Ishikawa (cell line): ENCODE measurements around the gene CUL5.

Experiments used
- CEBPB ChIP-seq: IDR thresholded peaks from 2 replicates; pipeline ENCODE4 v1.6.1; 2012
- CREB1 ChIP-seq: IDR thresholded peaks from 2 replicates; pipeline ENCODE4 v1.6.1; 2012; ENCODE audit warnings: low read depth
- EGR1 ChIP-seq: IDR thresholded peaks from 2 replicates; pipeline ENCODE4 v1.6.1; 2012
- EP300 ChIP-seq: IDR thresholded peaks from 2 replicates; pipeline ENCODE4 v1.6.1; 2012; ENCODE audit warnings: borderline replicate concordance
- FOXM1 ChIP-seq: IDR thresholded peaks from 2 replicates; pipeline ENCODE4 v1.6.1; 2012; ENCODE audit warnings: low read depth, borderline replicate concordance
- NFIC ChIP-seq: IDR thresholded peaks from 2 replicates; pipeline ENCODE4 v1.6.1; 2012
- TAF1 ChIP-seq: IDR thresholded peaks from 2 replicates; pipeline ENCODE4 v1.6.1; 2012; ENCODE audit warnings: low read depth, mild to moderate bottlenecking
- TCF12 ChIP-seq: IDR thresholded peaks from 2 replicates; pipeline ENCODE4 v1.6.1; 2012; ENCODE audit warnings: low read depth
- TEAD4 ChIP-seq: IDR thresholded peaks from 2 replicates; pipeline ENCODE4 v1.6.1; 2012
- USF1 ChIP-seq: IDR thresholded peaks from 2 replicates; pipeline ENCODE4 v1.6.1; 2012
- YY1 ChIP-seq: IDR thresholded peaks from 2 replicates; pipeline ENCODE4 v1.6.1; 2012; ENCODE audit warnings: low read depth
- ZBTB7A ChIP-seq: IDR thresholded peaks from 2 replicates; pipeline ENCODE4 v1.6.1; 2012; ENCODE audit warnings: low read depth
- TF ChIP-seq, protein P1 (sequence below): IDR thresholded peaks from 2 replicates; pipeline ENCODE4 v1.6.1; 2012
- TF ChIP-seq, protein P2 (sequence below): IDR thresholded peaks from 2 replicates; pipeline ENCODE4 v1.6.1; 2012; ENCODE audit warnings: low read depth, mild to moderate bottlenecking

The CUL5 gene

GRCh38 chr11:107963091-107963490 is 45.6 kb upstream of the CUL5 start:
- TF ChIP-seq FOXM1 (no peak), CEBPB (no peak), ZBTB7A (no peak), TAF1 (no peak), YY1 (no peak)
- TF ChIP-seq, protein P1, sequence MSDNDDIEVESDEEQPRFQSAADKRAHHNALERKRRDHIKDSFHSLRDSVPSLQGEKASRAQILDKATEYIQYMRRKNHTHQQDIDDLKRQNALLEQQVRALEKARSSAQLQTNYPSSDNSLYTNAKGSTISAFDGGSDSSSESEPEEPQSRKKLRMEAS = no peak
- TF ChIP-seq, protein P2, sequence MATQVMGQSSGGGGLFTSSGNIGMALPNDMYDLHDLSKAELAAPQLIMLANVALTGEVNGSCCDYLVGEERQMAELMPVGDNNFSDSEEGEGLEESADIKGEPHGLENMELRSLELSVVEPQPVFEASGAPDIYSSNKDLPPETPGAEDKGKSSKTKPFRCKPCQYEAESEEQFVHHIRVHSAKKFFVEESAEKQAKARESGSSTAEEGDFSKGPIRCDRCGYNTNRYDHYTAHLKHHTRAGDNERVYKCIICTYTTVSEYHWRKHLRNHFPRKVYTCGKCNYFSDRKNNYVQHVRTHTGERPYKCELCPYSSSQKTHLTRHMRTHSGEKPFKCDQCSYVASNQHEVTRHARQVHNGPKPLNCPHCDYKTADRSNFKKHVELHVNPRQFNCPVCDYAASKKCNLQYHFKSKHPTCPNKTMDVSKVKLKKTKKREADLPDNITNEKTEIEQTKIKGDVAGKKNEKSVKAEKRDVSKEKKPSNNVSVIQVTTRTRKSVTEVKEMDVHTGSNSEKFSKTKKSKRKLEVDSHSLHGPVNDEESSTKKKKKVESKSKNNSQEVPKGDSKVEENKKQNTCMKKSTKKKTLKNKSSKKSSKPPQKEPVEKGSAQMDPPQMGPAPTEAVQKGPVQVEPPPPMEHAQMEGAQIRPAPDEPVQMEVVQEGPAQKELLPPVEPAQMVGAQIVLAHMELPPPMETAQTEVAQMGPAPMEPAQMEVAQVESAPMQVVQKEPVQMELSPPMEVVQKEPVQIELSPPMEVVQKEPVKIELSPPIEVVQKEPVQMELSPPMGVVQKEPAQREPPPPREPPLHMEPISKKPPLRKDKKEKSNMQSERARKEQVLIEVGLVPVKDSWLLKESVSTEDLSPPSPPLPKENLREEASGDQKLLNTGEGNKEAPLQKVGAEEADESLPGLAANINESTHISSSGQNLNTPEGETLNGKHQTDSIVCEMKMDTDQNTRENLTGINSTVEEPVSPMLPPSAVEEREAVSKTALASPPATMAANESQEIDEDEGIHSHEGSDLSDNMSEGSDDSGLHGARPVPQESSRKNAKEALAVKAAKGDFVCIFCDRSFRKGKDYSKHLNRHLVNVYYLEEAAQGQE = no peak

- no peak for TF ChIP-seq ZBTB7A
- TF ChIP-seq CREB1 = no peak
- TF ChIP-seq YY1 = no peak
- TF ChIP-seq TEAD4 = no peak
- no peak for TF ChIP-seq EP300
- TF ChIP-seq, protein P1 = no peak
- no peak for TF ChIP-seq NFIC
- TF ChIP-seq, protein P2 = no peak
Observed at GRCh38 chr11:107969219-107969618, 39.5 kb upstream of the CUL5 start.

DNA sequence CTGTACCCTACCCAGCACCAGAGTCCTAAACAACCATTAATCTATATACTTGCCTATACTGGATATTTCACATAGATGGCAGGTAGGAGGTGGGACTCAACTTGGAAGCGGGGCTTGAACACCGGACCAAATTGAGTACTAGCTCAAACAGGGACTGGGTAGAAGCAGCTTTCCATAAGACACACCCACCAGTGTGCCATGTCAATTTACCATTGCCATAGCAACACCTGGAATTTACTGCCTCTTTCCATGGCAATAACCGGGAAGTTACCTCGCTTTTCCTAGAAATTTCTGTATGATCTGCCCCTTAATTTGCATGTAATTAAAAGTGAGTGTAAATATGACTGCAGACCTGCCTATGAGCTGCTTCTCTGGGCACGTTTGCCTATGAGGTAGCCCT is 38.6 kb upstream of the CUL5 start:
- TF ChIP-seq YY1 (no peak), TAF1 (no peak)

DNA sequence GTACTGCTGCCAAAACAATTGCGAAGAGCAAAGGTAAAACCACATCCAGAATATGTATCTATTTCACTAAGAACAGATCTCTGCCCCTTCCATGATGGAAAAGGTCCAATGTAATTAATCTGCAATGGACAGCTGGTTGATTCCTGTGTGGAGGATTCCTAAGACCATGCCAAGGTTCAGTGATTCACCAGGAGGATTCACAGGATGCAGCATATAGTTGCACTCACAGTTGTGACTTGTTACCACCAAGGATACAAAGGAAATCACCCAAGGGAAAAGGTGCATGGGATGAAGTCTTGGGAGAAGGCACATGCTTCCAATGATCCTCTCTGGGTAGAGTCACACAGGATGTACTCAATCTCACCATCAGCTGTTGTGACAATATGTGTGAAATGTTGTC is 35.1 kb upstream of the CUL5 start:
- TF ChIP-seq CEBPB (no peak), YY1 (no peak), TAF1 (no peak), EGR1 (no peak), USF1 (no peak), CREB1 (no peak), EP300 (no peak), FOXM1 (no peak), TEAD4 (no peak), ZBTB7A (no peak), NFIC (no peak)
- TF ChIP-seq, protein P2 = no peak
- TF ChIP-seq, protein P1 = no peak

DNA sequence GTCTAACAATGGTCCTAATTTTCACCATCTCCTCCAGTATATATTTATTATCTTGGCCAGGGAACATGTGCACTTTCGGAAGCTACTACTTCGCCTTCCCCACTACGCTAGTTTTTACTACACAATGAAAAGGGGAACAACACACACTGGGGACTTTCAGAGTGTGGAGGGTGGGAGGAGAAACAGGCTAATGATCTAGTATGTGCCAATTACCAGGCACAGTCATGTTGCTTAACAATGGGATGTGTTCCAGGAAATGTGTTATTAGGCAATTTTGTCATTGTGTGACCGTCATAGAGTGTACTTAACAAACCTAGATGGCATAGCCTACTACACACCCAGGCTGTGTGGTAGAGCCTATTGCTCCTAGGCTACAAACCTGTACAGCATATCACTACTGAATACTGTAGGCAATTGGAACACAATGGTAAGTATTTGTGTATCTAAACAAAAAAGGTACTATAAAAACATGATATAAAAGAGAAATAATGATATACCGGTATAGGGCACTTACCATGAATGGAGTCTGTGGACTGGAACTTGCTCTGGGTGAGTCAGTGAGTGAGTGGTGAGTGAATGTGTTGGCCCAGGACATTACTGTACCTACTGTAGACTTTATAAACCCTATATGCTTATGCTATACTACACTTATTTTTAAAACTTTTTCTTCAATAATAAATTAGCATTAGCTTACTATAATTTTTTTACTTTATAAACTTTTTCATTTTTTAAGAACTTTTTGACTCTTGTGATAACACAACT is 20.1 kb upstream of the CUL5 start:
- TF ChIP-seq TCF12 (no peak), TAF1 (no peak), CREB1 (no peak), ZBTB7A (no peak), CEBPB (no peak), TEAD4 (no peak)
- TF ChIP-seq, protein P2 = no peak
